Testis (tissue), 2 donors: ENCODE data around the gene IQSEC1.

Experiments used
- POLR2A ChIP-seq: fragments of 450-650 bp; IDR thresholded peaks from one replicate; pipeline ENCODE4 v1.6.1; 2017; ENCODE audit warnings: antibody characterized with exemption, mild to moderate bottlenecking, moderate library complexity
- TF ChIP-seq, protein P1 (sequence below), 3 experiments: fragments of 450-650 bp in 2 of 3; fragments of 200-600 bp in 1 of 3; sonication (generic) in 1 of 3; IDR thresholded peaks; one replicate each; pipeline ENCODE4 v1.5.1; 2016 to 2019; ENCODE audit warnings: antibody characterized with exemption in 3 of 3, mild to moderate bottlenecking in 2 of 3, moderate library complexity in 1 of 3

DNA sequence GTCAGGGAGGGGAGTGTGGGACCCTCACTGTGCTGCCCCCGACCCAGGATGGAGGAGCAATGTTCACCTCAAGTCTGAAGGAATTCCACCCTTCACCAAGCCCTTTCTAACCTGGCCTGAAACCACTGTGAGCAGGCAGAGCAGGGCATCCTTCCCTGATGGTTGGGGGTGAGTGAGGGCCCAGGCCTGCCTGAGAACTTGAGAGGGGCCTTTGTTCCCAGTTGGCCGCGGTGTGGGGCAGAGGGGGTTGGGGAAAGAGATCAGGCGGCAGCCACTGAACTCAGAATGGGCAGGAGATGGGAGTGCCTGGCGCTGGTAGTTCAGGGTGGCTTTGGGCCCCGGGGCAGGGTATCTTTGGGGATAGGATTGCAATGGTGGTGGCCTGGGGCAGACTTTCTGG is 128.4 kb downstream of the IQSEC1 start:
- TF ChIP-seq, protein P1, sequence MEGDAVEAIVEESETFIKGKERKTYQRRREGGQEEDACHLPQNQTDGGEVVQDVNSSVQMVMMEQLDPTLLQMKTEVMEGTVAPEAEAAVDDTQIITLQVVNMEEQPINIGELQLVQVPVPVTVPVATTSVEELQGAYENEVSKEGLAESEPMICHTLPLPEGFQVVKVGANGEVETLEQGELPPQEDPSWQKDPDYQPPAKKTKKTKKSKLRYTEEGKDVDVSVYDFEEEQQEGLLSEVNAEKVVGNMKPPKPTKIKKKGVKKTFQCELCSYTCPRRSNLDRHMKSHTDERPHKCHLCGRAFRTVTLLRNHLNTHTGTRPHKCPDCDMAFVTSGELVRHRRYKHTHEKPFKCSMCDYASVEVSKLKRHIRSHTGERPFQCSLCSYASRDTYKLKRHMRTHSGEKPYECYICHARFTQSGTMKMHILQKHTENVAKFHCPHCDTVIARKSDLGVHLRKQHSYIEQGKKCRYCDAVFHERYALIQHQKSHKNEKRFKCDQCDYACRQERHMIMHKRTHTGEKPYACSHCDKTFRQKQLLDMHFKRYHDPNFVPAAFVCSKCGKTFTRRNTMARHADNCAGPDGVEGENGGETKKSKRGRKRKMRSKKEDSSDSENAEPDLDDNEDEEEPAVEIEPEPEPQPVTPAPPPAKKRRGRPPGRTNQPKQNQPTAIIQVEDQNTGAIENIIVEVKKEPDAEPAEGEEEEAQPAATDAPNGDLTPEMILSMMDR (IDR thresholded peaks at IDR 0.05), result no peak
- no peak for TF ChIP-seq POLR2A
